SU-DHL-6 (cell line): ENCODE results near the gene WDR43.

Experiments used
- CTCF ChIP-seq: fragments of 200-600 bp; sonication (generic); IDR thresholded peaks from one replicate; pipeline ENCODE4 v1.5.1; 2017; ENCODE audit warnings: antibody characterized with exemption, mild to moderate bottlenecking, low read length, moderate library complexity; ENCODE audit not compliant: insufficient read depth, poor library complexity, severe bottlenecking
- EZH2phosphoT487 ChIP-seq: fragments of 200-600 bp; sonication (generic), shearing (Covaris generic); conservative IDR thresholded peaks from 2 replicates; pipeline ENCODE4 v1.6.1; 2018; ENCODE audit warnings: mild to moderate bottlenecking, antibody characterized with exemption, low read length, moderate library complexity, mixed read lengths

GRCh38 chr2:28869494-28870145, 24.8 kb upstream of the WDR43 start:
- no peak for TF ChIP-seq CTCF
- no peak for TF ChIP-seq EZH2phosphoT487
